HG03565 (cell line): ENCODE data around the gene P2RY8.
"Not testable (repeated sequence)": the region's sequence is repeated elsewhere in the genome, so short reads cannot be mapped to it uniquely, and the experiment has no call there.

Source experiments
- ATAC-seq: cut with Tn5 transposase; IDR thresholded peaks from one replicate; pipeline ENCODE4 v1.9.1; 2021; ENCODE audit warnings: mild to moderate bottlenecking, moderate library complexity; ENCODE audit not compliant: unreplicated experiment

The P2RY8 gene

GRCh38 chrX:1466232-1466661, 70.7 kb downstream of the P2RY8 start:
- no peak for ATAC-seq

DNA sequence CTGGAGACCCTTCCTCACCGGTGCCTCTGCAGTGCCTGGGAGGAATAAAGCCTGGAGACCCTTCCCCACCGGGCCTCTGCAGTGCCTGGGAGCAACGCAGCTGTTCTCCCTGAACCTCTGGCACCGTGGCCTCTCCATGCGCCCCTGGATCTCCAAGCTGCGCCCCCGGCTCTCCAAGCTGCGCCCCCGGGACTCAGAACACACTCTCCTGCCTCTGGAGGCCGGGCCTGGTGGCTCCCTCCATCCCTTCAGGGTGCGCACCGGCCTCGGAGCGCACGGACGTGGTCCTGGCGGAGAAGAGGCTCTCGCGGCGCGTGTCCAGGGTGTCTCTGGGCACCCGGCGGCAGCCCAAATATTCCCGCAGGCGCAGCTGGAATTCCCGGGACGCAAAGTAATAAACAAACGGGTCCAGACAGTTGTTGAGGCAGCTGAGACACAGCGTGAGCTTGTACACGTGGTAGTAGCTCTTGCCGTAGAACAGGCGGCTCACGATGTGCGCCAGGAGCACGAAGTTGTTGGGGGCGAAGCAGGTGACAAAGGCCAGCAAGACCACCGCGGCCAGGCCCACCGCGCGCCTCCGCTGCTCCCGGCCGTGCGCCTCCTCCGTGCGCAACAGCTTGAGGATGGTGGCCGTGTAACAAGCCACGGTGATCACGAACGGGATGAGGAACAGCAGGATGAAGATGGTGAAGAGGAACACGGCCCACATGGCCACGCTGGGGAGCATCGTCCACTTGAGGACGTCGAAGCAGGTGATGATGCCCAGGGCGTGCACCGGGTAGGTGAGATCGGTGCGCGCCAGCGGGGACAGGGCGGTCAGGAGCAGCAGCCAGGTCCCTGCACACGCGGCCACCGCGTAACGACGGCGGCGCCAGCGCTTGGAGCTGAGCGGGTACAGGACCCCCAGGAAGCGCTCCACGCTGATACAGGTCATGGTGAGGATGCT, 71.4 kb downstream of the P2RY8 start:
- no peak for ATAC-seq

- no peak for ATAC-seq
These were observed 72.1 kb downstream of the P2RY8 start for GRCh38 chrX:1464971-1465285.

- ATAC-seq: no peak
These were observed 72.7 kb downstream of the P2RY8 start for GRCh38 chrX:1464041-1464970.

- ATAC-seq: no peak
These were observed 73.4 kb downstream of the P2RY8 start for GRCh38 chrX:1463581-1463980.

GRCh38 chrX:1462596-1463251, 74.3 kb downstream of the P2RY8 start:
- ATAC-seq: no peak

- no peak for ATAC-seq
These were observed 74.9 kb downstream of the P2RY8 start for GRCh38 chrX:1462110-1462509.

GRCh38 chrX:1455948-1456280, 81.1 kb downstream of the P2RY8 start:
- ATAC-seq: no peak

GRCh38 chrX:1453951-1454785, 82.8 kb downstream of the P2RY8 start:
- peak; percentile 41 for ATAC-seq

GRCh38 chrX:1453395-1453783, 83.6 kb downstream of the P2RY8 start:
- no peak for ATAC-seq

- peak; percentile 63 for ATAC-seq
These were observed 84.2 kb downstream of the P2RY8 start, which contains the start of gene ASMTL for GRCh38 chrX:1452516-1453394. ASMTL (minus strand) TSS chrX:1452909; CDS start chrX:1452840, 69 bp downstream.

GRCh38 chrX:1451661-1452515, 85.1 kb downstream of the P2RY8 start:
- ATAC-seq: no peak

DNA sequence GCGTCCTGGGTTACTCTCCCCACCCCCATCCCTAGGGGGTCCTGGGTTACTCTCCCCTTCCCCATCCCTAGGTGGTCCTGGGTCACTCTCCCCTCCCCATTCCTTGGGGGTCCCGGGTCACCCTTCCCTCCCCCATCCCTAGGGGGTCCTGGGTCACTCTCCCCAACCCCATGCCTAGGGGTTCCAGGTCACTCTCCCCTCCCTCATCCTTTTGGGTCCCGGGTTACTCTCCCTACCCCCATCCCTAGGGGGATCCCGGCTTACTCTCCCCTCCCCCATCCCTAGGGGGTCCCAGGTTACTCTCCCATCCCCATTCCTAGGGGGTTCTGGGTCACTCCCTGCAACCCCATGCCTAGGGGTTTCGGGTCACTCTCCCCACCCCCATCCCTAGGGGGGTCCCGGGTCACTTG, 85.7 kb downstream of the P2RY8 start:
- ATAC-seq: no peak

DNA sequence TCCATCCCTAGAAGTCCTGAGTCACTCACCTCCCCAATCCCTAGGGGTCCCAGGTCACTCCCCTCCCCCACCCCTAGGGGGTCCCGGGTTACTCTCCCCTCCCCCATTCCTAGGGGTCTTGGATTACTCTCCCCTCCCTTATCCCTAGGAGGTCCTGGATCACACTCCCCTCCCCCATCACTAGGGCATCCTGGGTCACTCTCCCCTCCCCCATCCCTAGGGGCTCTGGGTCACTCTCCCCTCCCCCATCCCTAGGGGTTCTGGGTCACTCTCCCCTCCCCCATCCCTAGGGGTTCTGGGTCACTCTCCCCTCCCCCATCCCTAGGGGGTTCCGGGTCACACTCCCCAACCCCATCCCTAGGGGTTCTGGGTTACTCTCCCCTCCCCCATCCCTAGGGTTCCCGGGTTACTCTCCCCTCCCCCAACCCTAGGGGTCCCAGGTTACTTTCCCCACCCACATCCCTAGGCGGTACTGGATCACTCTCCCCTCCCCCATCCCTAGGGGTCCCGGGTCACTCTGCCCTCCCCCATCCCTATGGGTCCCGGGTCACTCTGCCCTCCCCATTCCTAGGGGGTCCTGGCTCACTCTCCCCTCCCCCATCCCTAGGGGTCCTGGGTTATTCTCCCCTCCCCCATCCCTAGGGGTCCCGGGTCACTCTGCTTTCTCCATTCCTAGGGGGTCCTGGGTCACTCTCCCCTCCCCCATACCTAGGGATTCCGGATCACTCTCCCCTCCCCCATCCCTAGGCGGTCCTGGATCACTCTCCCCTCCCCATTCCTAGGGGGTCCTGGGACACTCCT, 86.4 kb downstream of the P2RY8 start:
- no peak for ATAC-seq

DNA sequence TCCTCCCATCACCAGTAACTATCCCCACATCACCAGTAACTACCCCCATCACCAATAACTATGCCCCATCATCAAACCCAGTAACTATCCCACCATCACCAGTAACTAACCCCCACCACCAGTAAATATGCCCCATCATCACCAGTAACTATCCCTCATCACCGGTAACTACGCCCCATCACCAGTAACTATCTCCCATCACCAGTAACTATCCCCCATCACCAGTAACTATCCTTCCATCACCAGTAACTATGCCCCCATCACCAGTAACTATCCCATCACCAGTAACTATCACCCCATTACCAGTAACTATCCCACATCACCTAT, 87.2 kb downstream of the P2RY8 start:
- no peak for ATAC-seq

DNA sequence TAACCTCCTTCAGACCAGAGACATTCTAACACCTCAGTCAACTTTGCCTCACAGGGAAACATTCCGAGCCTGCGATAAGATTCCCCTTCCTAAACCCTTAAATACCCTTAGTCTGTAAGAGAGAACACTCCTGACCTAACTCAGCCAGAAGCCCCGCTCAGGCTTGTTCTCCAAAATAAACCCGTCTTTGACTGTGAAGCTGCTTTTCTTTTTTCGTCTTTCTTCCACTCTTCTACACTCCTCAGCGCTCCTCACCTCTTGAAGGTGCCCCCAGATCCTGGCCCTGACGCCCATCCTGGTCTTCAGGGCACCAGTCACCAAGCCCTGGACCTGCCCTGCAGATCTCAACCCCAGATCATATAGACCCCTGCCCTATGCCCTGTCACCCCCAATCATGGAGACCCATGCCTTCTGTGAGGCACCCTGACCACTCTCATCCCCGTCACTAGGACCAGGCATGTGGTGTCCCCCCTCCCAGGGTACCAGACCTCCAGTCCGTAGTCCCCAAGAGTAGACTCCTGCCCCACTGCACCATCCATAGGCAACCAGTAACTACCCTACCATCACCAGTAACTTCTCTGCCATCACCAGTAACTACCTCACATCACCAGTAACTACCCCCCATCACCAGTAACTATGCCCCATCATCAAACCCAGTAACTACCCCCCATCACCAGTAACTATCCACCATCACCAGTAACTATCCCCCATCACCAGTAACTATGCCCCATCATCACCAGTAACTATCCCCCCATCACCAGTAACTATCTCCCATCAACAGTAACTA, 87.8 kb downstream of the P2RY8 start:
- no peak for ATAC-seq

DNA sequence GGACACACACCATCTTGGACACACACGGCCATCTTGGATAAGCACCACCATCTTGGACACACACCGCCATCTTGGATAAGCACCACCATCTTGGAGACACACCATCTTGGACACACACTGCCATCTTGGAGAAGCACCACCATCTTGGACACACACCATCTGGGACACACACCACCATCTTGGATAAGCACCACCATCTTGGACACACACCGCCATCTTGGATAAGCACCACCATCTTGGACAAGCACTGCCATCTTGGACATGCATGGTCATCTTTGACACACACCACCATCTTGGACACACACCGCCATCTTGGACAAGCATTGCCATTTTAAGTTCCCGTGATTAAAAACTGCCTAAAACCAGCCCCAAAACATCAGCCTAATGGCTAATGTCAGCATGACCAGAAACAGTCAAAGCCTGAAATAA, 88.4 kb downstream of the P2RY8 start:
- not testable (repeated sequence) for ATAC-seq
